ENCODE measurements around the gene UCN. TPM values are rescaled to one million over a fixed set of nuclear protein-coding genes. Genes with fewer than 3 reads are reported as not detected.

Gene UCN
- total RNA-seq, 3 donors from 2014 or later: 0.80 to 8.8 (median 4.6) TPM

DNA sequence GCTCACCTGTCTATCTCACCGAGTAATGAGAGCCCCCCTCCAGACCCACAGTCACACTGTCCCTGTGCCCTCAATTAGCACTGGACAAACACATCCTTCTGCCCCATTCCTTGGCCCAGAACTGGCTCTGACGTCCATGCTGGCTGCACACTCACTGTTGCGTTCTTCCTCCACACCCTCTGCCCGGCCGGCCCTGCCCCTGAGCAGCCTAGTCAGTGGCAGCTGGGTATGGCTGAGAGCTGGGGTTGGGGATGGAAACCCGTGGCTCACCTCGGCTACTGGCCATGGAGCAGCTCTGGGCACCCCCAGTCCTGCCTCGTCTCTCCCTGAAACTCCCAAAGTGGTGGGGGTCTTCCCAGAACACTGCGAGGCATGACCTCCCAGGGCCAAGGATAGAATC is 6.5 kb upstream of the UCN start:
- no peaks in the 10 kb centered on the region for H3K36me3 ChIP-seq
- H3K9me3 ChIP-seq: no peaks in the 10 kb centered on the region
- no peak overlapping the region for H3K27ac ChIP-seq
- intact Hi-C loops (cut with DNase I; ENCODE audit: low total_unique reads): no loop called here
- H3K4me3 ChIP-seq: no peak overlapping the region
- no peaks in the 10 kb centered on the region for H3K27me3 ChIP-seq
- no peak for DNase-seq (ENCODE audit: low spot score in 2 of 2)
- TF ChIP-seq CTCF (IDR thresholded peaks at IDR 0.05): no peak
- TF ChIP-seq POLR2AphosphoS5 (IDR thresholded peaks at IDR 0.05): no peak
- no peak for TF ChIP-seq POLR2A (IDR thresholded peaks at IDR 0.05)
- H3K4me1 ChIP-seq: no peaks in the 10 kb centered on the region

- H3K36me3 ChIP-seq: no peaks in the 10 kb centered on the region
- no peaks in the 10 kb centered on the region for H3K27me3 ChIP-seq
Observed at GRCh38 chr2:27313882-27314645, 5.8 kb upstream of the UCN start.

DNA sequence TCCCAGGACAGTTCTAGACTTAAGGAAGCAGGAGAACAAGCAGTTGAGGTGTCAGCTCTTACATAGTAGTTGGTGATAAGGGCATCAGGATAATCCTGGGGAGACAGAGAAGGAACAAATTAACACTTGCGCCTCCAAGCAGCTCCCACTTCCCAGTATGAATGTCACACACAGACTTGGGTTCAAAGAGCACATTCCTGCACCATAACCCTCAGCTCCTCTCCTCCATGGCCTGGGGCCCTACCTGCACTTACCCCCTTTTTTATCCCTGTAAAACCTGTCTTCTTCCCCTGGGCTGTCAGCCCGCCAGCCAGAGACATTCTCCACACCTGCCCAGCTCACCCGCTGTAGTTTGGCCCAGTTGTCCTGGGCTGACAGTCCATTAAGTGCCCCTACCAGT is 3.9 kb upstream of the UCN start:
- intact Hi-C loops (cut with DNase I; ENCODE audit: low total_unique reads): no loop called here
- H3K36me3 ChIP-seq: no peaks in the 10 kb centered on the region
- TF ChIP-seq CTCF (IDR thresholded peaks at IDR 0.05) (no peak), POLR2A (IDR thresholded peaks at IDR 0.05) (no peak), POLR2AphosphoS5 (IDR thresholded peaks at IDR 0.05) (no peak)
- H3K4me3 ChIP-seq: no peak overlapping the region
- DNase-seq (ENCODE audit: low spot score in 2 of 2): no peak
- no peak overlapping the region for H3K27ac ChIP-seq
- H3K27me3 ChIP-seq: peaks cover 5 to 18% of the 10 kb centered on the region in 2 donors
- H3K4me1 ChIP-seq: no peaks in the 10 kb centered on the region
- H3K9me3 ChIP-seq: no peaks in the 10 kb centered on the region

More at GRCh38 chr2:27313882-27314645, 5.8 kb upstream of the UCN start:
- Histone ChIP-seq H3K27ac (no peak overlapping the region), H3K9me3 (no peaks in the 10 kb centered on the region), H3K4me1 (no peaks in the 10 kb centered on the region), H3K4me3 (no peak overlapping the region)
- DNase-seq (ENCODE audit: low spot score in 2 of 2): no peak
- TF ChIP-seq POLR2AphosphoS5 (IDR thresholded peaks at IDR 0.05): no peak
- TF ChIP-seq CTCF (IDR thresholded peaks at IDR 0.05): no peak
- no peak for TF ChIP-seq POLR2A (IDR thresholded peaks at IDR 0.05)
- intact Hi-C loops (cut with DNase I; ENCODE audit: low total_unique reads): no loop called here

GRCh38 chr2:27309651-27310050 is 1.4 kb upstream of the UCN start:
- TF ChIP-seq POLR2A (IDR thresholded peaks at IDR 0.05): no peak
- no peak for TF ChIP-seq CTCF (IDR thresholded peaks at IDR 0.05)
- no peak for TF ChIP-seq POLR2AphosphoS5 (IDR thresholded peaks at IDR 0.05)
- intact Hi-C loops (cut with DNase I; ENCODE audit: low total_unique reads): loop anchor here (10.0 kb wide), 1 partner anchor 215 kb away; no protein-coding TSS in a partner anchor
- Histone ChIP-seq H3K4me1 (no peaks in the 10 kb centered on the region), H3K27ac (no peak overlapping the region), H3K36me3 (no peaks in the 10 kb centered on the region), H3K27me3 (peaks cover 17 to 34% of the 10 kb centered on the region in 2 donors), H3K4me3 (no peak overlapping the region), H3K9me3 (no peaks in the 10 kb centered on the region)
- no peak for DNase-seq (ENCODE audit: low spot score in 2 of 2)

- H3K36me3 ChIP-seq: no peaks in the 10 kb centered on the region
- peaks cover 17 to 34% of the 10 kb centered on the region in 2 donors for H3K27me3 ChIP-seq
- no peak for TF ChIP-seq POLR2A (IDR thresholded peaks at IDR 0.05)
- TF ChIP-seq POLR2AphosphoS5 (IDR thresholded peaks at IDR 0.05): no peak
- no peaks in the 10 kb centered on the region for H3K9me3 ChIP-seq
- no peak for DNase-seq (ENCODE audit: low spot score in 2 of 2)
- H3K4me3 ChIP-seq: peak overlapping the region in 1 of 3 donors; percentile 54
- H3K27ac ChIP-seq: no peak overlapping the region
- H3K4me1 ChIP-seq: no peaks in the 10 kb centered on the region
- intact Hi-C loops (cut with DNase I; ENCODE audit: low total_unique reads): loop anchor here (10.0 kb wide), 1 partner anchor 213 kb away; no protein-coding TSS in a partner anchor
Observed at GRCh38 chr2:27307545-27308358, 493 bp downstream of the UCN start.
